T-helper 2 cell treated with Interferon-gamma antibody and Interleukin-4, amounts not matched to agents 100 ng/mL and 5 ng/mL, for 36 hours (primary cell): Measurements from ENCODE around the gene SMPDL3A. TPM values are rescaled to one million over a fixed set of nuclear protein-coding genes. Genes with fewer than 3 reads are reported as not detected.

Experiments
- intact Hi-C: fragments of 100-400 bp; cut with micrococcal nuclease; formaldehyde crosslinking; loops from one replicate; pipeline ENCODE4 v1.15.1; 2023
- total RNA-seq: library from RNA; stranded (reverse); gene quantifications from 2 replicates; pipeline ENCODE4 v1.2.3, GENCODE V29; 2022

Gene SMPDL3A
- total RNA-seq, 1 donor from 2014 or later = 0.34 TPM

DNA sequence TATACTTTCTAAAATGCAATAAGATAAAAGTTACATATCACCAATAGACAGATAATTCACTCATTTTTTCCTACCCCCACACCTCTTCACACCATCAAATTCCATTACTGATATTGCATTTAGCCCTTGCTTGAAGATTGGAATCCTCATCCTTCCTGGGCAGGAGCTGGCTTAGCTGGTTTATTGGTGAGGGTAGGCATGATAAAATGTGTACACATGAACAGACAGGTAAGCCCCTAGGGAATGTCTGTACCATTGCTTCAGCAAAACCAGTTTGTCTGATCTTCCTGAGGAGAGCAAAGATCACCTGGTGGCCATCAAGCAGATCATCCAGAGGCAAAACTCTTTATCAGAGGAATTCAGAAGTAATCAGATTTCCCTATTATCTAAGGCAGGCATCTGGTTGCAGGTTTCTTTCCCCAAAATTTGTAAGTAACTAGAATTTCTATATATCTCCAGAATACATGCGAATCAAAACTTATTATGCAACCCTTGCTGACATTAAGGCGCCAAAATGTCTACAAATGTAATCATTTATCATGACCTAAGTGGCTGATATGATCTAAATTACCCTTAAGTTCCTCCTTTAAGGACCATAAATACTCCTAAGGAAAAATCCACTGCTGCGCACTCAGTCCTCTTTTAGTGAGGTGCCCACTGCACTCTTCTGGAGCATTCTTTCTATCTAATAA, 16.2 kb upstream of the SMPDL3A start:
- intact Hi-C loops = no loop called here

DNA sequence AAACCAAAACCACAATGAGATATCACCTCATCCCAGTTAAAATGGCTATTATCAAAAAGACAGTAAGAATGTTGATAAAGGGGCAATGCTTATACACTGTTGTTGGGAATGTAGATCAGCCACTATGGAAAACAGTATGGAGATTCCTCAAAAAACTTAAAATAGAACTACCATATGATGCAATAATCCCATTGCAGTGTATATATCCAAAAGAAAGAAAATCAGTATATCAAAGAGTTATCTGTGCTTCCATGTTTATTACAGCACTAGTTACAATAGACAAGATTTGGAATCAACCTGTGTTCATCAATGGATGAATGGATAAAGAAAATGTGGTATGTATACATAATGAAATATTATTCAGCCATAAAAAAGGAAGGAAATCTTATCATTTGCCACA, 13.1 kb upstream of the SMPDL3A start:
- intact Hi-C loops = no loop called here

DNA sequence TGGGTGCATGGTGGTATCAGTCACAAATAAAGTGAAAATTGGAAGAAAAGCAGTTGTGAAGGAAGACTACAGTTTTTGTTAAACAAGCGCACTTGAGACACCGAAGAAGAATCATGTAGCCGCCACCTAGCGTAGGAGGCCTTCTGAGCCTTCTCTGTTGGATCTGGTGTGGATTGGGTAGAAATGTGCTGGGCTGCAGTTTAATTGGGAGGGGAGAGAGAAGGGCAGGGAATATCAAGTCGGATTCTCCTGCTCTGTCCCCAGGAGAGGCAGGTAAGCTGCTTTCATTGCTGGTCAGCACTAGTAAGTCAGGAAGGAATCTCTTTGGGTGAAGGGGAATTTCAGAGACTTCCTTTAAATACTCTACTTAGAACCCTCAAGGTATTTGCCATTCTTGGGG, 10.8 kb upstream of the SMPDL3A start:
- intact Hi-C loops = no loop called here

DNA sequence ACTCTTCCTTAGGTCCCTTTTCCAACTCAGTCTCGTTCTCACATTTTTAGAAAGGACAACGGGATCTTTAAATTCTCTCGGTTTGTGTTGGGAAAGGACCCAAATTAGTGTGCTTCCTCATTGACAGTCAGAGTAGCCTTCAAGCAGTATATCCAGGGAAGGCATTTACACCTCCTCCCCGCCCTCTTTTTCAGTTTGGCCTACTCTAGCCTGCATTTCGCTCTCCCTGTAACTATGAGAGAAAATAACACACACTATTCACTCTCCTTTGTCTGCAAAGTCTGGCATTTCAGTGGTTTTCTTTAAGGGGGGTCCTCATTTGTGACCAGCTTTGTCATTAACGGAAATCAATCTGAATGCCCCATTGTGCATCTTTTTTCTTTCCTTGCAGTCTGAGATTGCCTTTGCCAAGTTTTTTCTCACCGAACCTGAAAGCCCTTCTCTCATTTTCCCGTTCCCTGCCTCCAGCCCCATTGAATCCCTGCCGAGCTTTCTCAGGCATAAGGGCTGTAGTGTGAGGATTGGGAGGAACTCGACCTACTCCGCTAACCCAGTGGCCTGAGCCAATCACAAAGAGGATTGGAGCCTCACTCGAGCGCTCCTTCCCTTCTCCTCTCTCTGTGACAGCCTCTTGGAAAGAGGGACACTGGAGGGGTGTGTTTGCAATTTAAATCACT, 9.9 kb upstream of the SMPDL3A start:
- intact Hi-C loops = no loop called here

DNA sequence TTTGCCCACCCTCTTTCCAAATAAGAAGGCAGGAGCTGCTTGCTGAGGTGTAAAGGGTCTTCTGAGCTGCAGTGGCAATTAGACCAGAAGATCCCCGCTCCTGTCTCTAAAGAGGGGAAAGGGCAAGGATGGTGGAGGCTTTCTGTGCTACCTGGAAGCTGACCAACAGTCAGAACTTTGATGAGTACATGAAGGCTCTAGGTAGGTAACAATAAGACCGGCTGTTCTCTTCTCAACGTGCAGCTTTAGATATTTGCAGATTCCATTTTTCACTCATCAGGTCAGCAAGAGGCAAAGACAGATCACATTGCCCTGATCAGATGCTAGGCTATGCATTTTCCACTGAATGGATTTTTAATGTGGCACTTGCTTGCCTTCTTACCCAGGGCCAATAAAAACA, 9.4 kb upstream of the SMPDL3A start, which contains the start of gene FABP7:
FABP7 (plus strand) TSS at position 50 of the 400 bp plus-strand sequence; CDS start at position 129, 79 bp downstream.
- intact Hi-C loops = no loop called here

DNA sequence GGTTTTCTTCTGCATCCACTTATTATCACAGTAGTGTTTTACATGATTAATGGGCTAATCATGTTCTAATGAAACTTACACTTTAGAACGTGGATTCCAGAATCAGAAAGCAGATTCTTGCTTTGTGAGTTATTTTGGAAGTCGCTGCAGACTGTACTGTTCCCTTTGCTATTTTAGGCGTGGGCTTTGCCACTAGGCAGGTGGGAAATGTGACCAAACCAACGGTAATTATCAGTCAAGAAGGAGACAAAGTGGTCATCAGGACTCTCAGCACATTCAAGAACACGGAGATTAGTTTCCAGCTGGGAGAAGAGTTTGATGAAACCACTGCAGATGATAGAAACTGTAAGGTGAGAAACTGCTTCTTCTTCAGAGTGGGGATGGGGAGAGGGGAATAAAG, 8.9 kb upstream of the SMPDL3A start:
- intact Hi-C loops = no loop called here

DNA sequence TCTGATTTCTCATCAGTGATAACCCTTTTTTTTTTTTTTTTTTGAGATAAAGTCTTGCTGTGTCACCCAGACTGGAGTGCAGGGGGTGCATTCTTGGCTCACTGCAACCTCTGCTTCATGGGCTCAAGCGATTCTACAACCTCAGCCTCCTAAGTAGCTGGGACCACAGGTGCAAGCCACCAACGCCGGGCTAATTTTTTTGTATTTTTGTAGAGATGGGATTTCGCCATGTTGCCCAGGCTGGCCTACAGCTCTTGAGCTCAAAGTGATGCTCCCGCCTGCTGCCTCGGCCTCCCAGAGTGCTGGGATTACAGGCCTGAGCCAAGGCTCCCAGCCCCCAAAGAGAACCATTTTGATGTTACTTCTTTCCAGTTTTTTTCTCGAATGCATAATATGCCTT, 7.3 kb upstream of the SMPDL3A start:
- intact Hi-C loops = no loop called here

DNA sequence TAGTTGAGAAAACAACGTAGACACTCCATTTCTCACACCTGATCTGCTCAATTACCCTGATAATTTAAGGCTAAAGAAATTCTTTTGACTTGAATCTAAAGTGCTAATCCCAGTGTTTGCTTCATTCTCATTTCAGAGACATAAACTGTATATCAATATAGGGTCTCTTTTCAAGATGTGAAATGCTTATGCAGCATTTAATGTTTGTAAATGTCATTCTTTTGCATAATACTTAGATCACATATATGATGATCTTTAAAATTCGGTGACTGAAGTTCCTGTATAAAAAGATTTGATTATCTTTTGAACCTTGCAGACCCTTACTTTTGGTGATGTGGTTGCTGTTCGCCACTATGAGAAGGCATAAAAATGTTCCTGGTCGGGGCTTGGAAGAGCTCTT, 5.7 kb upstream of the SMPDL3A start:
- intact Hi-C loops = no loop called here

DNA sequence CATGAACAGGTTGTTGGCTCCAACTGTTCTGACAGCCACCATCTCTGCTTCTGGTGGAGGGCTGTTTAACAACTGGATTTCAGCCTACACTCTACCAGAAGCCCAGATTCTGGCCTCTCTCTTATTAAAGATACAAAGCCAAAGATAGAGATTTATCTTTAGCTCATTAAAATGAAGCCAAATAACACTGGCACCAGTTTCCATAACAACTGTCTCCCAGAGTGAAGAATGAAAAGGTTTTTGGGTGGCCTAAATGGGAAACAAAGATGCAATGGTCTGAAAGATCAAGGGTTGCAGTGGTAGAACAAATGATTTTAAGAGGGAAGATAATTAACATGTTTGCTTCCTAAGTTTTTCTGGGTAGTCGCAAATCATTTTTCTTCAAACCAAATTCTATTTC, 3.2 kb upstream of the SMPDL3A start:
- intact Hi-C loops = no loop called here

DNA sequence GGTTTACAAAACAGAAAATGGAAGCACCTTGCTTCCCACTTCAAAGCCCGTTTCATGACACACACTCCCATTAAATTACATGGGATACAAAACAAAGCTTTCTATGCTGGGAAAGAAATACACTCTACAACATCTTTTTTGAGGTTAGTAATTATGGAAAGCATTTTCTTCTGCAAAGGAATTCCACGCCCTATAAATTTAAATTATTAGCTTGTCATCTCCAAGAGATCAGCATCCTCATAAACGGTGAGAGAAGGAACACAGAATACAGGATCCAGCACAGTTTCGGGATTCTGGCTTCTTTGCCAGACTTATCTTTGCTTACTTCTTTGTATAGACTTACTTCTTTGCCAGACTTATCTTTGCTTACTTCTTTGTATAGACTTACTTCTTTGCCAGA, 1.3 kb upstream of the SMPDL3A start:
- intact Hi-C loops = loop anchor here (2.0 kb wide), 1 partner anchor 33 kb away; no protein-coding TSS in a partner anchor

DNA sequence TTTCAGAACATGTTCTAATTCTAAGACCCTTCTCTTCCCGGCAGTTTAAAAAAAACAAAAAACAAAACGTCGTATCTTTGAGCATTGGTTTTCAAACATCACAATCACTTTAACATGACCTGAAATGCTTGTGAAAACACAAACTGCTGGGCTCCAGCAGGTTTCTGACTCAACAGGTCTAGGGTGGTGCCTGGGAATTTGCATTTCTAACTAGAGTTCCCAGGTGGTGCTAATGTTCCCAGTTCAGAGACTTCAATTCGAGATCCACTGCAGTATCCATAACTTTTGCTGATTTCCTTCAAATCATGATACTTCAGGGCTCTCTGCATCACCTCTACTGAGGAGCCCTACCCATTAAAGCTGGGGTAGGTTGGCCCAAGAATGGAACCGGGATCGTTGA, 850 bp upstream of the SMPDL3A start:
- intact Hi-C loops = loop anchor here (2.0 kb wide), 1 partner anchor 33 kb away; no protein-coding TSS in a partner anchor

DNA sequence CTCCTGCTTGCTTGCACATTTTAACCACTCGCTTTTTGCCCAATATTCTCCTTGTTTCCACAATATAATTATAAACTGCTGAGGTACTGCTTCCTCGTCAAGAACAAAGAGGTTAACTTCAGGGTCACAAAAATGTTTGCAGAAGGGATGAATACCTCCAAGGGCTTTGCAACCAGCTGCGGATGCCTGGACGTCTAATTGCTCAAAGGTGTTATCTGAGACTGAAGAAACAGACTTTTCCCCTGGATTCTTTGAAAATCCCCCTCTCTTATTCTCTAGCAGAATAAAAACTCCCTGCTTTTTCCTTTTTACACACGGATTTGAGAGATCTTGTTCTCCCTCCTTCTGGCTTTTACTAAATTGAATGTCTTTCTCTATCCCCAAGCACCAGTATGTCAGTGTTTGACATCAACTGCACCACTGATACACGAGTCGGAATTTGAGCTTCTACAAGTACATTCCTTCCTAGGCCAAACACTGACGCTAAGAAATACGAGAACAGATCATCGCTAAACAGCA, 336 bp upstream of the SMPDL3A start:
- intact Hi-C loops = loop anchor here (1.0 to 2.0 kb wide), 2 partner anchors 34 to 51 kb away; no protein-coding TSS in a partner anchor

DNA sequence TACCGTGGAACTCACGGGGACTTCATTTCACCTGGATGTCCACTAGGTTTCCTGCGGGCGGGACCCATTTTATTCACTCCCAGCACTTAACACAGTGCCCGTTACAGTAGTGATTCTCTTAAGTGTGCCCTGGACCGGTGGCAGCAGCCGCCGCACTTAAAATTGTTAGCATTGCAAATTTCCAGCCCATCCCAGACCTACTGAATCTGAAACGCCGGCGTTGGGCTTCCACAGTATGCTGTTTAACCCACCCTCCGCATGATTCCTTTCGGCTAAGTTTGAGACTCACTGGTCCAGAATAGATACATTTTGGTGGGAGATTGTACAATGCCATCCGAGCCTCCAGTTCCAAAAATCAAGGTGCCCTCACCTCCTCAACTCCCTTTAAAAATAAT, 967 bp downstream of the SMPDL3A start:
- intact Hi-C loops = no loop called here

DNA sequence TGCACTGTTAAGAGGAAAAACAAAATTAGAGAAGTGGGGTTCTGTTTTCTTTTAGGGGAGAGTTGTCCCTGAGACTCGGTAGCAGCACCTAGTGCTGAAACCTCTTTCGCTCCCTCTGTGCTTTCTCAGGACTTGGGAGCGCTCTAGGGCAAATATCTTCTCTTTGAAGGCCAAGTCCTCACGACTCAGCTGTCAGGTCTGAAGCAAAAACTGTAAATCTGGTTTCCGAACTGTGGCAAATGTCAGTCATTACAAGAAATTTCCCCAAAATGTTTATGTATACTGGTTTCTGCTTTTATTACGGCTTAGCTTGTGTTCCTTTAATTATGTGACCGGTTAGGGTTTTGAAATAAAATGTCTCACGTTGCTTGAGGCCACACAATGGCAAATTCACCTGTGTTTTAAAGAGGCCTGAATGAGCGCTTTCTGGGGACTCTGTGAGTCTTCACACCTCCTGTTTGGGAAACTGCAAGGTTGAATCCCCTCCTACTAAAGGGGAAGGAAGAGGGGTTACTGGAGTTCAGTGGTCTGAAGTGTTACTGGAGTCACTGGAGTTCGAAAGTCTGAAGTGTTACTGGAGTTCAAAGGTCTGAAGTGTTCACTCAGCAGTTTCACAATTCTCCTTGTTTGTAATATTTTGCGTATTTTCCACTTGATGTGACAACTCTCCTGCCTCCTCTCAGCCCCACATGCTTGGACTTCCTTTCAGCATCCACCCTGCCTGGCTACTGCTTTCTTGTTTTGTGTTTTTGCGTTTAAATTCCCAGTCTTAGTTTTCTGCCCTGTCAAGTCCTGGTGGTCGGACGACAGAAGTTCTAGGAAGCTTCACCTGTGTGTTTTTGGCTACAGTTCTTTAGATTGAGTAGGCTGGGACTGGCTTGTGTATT, 1.6 kb downstream of the SMPDL3A start:
- intact Hi-C loops = no loop called here

DNA sequence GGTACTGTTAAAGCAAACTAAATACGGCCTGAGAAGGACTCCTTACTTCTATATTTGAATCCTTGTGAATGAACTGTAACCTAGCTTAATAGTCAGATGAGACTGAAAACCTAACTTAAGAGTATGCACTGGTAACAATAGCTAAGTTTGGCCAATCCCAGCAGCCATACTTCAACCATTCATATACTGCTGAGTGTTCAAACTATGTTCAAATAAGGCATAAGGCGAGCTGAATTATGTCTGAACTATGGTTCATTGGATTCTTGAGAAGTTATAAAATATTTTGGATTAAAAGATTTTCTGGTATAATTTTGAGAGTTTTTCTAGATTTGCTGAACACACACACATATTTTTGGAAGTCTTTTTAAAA, 2.2 kb downstream of the SMPDL3A start:
- intact Hi-C loops = no loop called here

DNA sequence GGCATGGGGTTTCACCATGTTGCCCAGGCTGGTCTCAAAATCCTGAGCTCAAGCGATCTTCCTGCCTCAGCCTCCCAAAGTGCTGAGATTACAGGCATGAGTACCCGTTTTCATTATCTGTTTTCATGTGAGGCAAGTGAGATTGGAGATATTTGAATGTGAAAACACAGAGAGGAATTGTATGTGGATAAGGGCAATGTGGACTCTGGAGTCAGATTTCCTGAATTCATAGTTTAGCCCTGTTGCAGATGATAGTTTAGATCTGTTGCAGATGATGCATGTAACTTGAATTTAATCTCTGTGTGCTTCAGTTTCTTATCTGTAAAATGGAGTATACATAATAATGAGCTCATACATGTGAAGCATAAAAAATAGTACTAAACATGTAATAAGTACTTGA, 3.7 kb downstream of the SMPDL3A start:
- intact Hi-C loops = no loop called here

DNA sequence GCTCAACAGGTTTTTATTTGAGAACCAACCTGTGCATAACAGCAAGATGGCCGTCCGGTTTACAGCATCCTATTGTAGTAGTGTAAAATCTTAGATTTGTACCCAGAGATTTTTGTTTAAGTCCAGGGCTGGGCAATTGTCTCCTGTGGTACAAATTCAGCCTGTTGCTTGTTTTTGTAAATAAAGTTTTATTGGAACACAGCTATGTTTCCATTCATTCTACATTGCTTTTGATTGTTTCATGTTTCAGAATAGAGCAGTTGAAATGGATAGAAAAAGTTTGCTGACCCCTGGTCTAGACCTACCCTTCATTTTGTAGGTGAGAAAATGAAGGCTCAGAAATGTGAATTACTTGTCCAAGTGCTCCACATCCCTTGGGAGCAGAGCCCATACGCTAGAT, 8.5 kb downstream of the SMPDL3A start:
- intact Hi-C loops = no loop called here

DNA sequence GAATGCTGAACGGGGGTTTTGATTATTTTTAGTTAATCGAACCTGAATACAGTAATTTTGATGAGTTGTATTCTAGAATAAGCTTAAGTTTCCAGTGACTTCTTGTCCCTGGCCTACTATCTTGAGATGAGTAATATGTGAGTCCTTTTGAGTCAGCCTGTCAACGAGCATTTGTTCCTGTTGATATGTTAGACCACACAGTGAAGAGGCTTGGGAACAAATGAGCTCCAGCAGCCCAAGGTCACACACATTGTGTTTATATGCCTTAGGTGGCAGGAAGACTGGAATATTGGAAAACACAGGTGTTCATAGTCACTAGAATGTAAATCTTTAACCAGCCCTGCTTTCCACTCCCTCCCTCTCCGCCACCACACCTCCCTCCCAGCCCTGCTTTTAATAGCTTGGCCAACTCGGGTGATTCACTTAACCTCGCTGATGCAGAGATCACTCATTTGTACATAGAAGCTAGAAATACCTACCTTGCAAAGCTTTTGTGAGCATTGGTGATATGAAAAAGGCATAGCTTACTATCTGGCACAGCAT, 9.1 kb downstream of the SMPDL3A start:
- intact Hi-C loops = no loop called here

DNA sequence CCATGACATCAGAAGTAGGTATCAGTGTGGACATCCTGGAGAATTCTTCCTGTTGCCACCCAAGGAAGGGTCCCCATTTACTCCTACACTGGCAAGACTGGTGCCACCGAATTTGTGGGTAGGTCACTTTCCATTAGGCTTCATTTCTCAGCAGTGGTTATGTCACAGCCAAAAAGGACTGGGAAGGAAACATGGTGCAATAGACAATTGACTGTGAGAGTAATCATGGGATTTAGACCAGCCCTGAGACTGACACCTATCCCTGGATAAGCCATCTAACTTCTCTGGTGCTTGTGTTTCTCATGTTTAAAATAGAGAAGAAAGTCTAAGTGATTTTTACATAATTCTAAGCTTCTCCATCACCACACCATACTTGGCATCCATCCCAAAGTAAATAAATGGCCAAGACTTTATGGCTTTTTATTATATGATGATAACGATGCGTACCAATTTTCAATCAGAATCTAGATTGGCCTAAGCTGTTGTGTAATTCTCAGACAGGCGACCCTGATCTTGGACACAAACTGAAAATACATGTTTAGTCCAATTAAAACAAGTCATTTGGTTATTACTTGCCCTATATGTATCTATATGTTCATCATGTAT, 10.2 kb downstream of the SMPDL3A start:
- intact Hi-C loops = no loop called here

DNA sequence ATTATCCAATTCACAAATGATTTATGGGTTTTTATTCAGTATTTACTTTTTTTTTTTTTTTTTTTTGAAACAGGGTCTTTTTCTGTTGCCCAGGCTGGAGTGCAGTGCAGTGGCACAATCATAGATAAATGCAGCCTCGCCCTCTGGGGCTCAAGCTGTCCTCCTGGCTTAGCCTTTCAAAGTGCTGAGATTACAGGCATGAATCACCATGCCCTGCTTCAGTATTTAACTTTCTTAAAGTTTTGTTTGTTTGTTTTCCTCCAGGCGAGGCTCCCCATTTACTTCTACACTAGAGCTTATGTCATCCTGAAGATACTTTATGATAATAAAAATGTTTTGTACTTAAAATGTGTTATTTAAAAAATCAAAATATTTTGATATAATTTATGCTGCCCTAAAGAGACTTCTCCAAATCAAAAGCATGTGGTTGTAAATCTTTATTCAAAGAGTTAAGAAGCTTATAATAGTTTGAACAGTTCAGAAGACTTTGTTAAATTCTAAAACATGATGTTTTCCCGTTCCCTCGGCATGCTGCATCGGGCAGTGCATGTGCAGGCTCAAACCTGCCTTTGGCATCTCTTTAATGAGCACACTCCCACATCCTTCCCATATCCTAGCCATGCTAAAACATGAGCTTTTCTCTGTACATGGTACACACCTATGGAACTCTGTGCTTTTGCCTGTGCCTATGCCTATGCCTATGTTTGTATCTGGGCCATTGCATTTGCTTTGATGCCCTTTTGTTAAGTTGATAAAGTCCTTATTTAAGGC, 11.0 kb downstream of the SMPDL3A start:
- intact Hi-C loops = no loop called here
